Endometrium (tissue), 2 donors: Measurements from ENCODE around the gene PRRC2C.
"Not testable (repeated sequence)": the region's sequence is repeated elsewhere in the genome, so short reads cannot be mapped to it uniquely, and the experiment has no call there.

Experiments used
- FAIRE-seq: peaks from 2 replicates; lab custom pipeline; 2012; peaks lifted over from hg19 to GRCh38; lab: Jason Lieb, UNC
- donor health status: control.
- donor health status: control.

PRRC2C gene

GRCh38 chr1:171500803-171501202 lies 15.5 kb downstream of the PRRC2C start:
- no peak for FAIRE-seq

GRCh38 chr1:171501305-171502024 lies 16.1 kb downstream of the PRRC2C start:
- no peak for FAIRE-seq

GRCh38 chr1:171506525-171507304 lies 21.4 kb downstream of the PRRC2C start:
- no peak for FAIRE-seq

GRCh38 chr1:171507435-171507834 lies 22.1 kb downstream of the PRRC2C start:
- FAIRE-seq, result no peak

- FAIRE-seq, result no peak
These were observed 23.9 kb downstream of the PRRC2C start for GRCh38 chr1:171509191-171509590.

- no peak for FAIRE-seq
These were observed 28.4 kb downstream of the PRRC2C start for GRCh38 chr1:171513743-171514142.

- FAIRE-seq, result no peak
These were observed 30.0 kb downstream of the PRRC2C start for GRCh38 chr1:171515299-171515698.

- FAIRE-seq, result no peak
These were observed 30.4 kb downstream of the PRRC2C start for GRCh38 chr1:171515741-171516140.

GRCh38 chr1:171521567-171521966 lies 36.2 kb downstream of the PRRC2C start:
- FAIRE-seq, result no peak

GRCh38 chr1:171530676-171531075 lies 45.3 kb downstream of the PRRC2C start:
- no peak for FAIRE-seq

GRCh38 chr1:171532520-171532919 lies 47.2 kb downstream of the PRRC2C start:
- FAIRE-seq, result no peak

GRCh38 chr1:171545523-171545922 lies 60.2 kb downstream of the PRRC2C start:
- no peak for FAIRE-seq

- FAIRE-seq, result no peak
These were observed 64.7 kb downstream of the PRRC2C start for GRCh38 chr1:171550050-171550449.

- not testable (repeated sequence) for FAIRE-seq
These were observed 65.3 kb downstream of the PRRC2C start for GRCh38 chr1:171550598-171551100.

- not testable (repeated sequence) for FAIRE-seq
These were observed 68.6 kb downstream of the PRRC2C start for GRCh38 chr1:171553960-171554359.

GRCh38 chr1:171563675-171564074 lies 78.3 kb downstream of the PRRC2C start:
- no peak for FAIRE-seq

GRCh38 chr1:171566467-171566866 lies 81.1 kb downstream of the PRRC2C start:
- no peak for FAIRE-seq

- no peak for FAIRE-seq
These were observed 85.0 kb downstream of the PRRC2C start for GRCh38 chr1:171570295-171570694.

- FAIRE-seq, result no peak
These were observed 90.8 kb downstream of the PRRC2C start for GRCh38 chr1:171576144-171576543.

GRCh38 chr1:171581226-171581625 lies 95.9 kb downstream of the PRRC2C start:
- FAIRE-seq, result no peak

GRCh38 chr1:171581766-171582165 lies 96.4 kb downstream of the PRRC2C start:
- FAIRE-seq, result no peak

GRCh38 chr1:171582589-171582988 lies 97.3 kb downstream of the PRRC2C start:
- FAIRE-seq, result no peak

- FAIRE-seq, result no peak
These were observed 98.4 kb downstream of the PRRC2C start for GRCh38 chr1:171583591-171584201.
